GM19455 (cell line): Measurements from ENCODE around the gene CCL14.
"Not testable (repeated sequence)": the region's sequence is repeated elsewhere in the genome, so short reads cannot be mapped to it uniquely, and the experiment has no call there.

Source experiments
- ATAC-seq: cut with Tn5 transposase; IDR thresholded peaks from one replicate; pipeline ENCODE4 v1.9.1; 2021; ENCODE audit not compliant: unreplicated experiment

The CCL14 gene

GRCh38 chr17:35986643-35987042 is at the start of gene CCL14:
CCL14 (minus strand) TSS chr17:35986729; CDS start chr17:35986649, 80 bp downstream.
- ATAC-seq = no peak

DNA sequence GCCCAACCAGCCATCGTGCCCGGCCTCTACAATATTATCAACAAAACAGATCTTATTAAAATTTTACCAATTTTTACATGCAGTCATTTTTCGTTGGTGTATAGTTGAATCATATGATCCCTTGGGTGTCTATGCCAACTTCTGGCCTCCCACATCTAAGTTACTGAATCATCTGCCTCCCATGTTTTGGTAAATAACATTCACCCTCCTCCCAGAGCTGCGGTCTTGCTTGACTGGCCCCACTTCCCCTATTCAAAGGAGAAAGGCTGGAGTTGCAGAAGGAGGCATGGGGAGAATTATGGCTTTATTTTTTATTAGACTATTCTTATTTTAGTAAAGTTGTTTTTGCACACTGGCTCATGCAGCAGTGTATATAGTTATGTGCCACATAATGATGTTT is 49.7 kb upstream of the CCL14 start:
- ATAC-seq = no peak

DNA sequence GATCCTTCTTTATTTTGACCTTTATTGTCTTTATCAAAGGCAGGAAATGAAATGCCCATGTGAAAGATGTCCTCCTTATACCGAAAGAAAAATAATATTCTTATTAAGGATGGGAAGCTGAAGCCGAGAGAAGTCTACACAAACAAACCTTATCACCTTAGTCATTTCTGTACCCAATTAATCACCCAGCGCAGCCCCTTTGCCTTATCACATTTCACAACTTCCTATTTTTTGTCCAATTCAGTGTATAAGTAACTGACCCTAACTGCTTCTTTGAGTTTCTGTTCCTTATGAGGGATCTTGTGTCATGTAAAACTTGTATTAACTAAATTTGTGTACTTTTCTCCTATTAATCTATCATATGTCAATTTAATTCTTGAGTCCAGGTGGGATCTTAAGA is 47.6 kb upstream of the CCL14 start:
- ATAC-seq = no peak

DNA sequence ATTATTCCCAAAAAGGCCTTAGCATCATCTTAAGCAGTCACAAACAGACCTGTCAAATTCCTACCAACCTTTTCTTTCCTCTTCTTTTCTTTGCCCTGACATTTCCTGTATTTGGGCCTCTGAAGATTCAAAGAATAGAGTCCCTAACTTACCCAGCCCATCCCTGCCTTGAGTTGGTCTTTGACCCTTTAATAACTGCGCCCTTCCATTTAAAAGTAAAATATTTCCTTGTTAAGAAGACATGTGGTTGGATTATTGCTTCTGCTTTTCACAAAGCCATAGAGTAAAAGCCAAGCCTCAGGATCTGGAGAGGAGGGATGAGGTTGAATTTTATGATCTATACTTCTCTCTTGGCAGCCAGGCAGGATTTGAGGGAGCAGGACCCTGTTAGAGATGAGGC is 44.4 kb upstream of the CCL14 start:
- no peak for ATAC-seq

GRCh38 chr17:36027761-36028160 is 41.2 kb upstream of the CCL14 start:
- ATAC-seq = no peak

- no peak for ATAC-seq
Measured at GRCh38 chr17:36024106-36024869, 37.8 kb upstream of the CCL14 start.

- ATAC-seq = no peak
Measured at GRCh38 chr17:36019423-36019822, 32.9 kb upstream of the CCL14 start.

GRCh38 chr17:36017799-36018198 is 31.3 kb upstream of the CCL14 start, which contains the start of gene CCL23:
CCL23 (minus strand) TSS chr17:36017972; CDS start chr17:36017897, 75 bp downstream.
- ATAC-seq = no peak

GRCh38 chr17:36016555-36016954 is 30.0 kb upstream of the CCL14 start:
- no peak for ATAC-seq

- ATAC-seq = not testable (repeated sequence)
Measured at GRCh38 chr17:36015895-36016294, 29.4 kb upstream of the CCL14 start.

GRCh38 chr17:36014946-36015345 is 28.4 kb upstream of the CCL14 start:
- no peak for ATAC-seq

GRCh38 chr17:36011201-36011600 is 24.7 kb upstream of the CCL14 start:
- ATAC-seq = no peak

GRCh38 chr17:36008998-36009665 is 22.6 kb upstream of the CCL14 start:
- no peak for ATAC-seq

- ATAC-seq = no peak
Measured at GRCh38 chr17:36004594-36005108, 18.1 kb upstream of the CCL14 start.

GRCh38 chr17:36002631-36003030 is 16.1 kb upstream of the CCL14 start:
- no peak for ATAC-seq

DNA sequence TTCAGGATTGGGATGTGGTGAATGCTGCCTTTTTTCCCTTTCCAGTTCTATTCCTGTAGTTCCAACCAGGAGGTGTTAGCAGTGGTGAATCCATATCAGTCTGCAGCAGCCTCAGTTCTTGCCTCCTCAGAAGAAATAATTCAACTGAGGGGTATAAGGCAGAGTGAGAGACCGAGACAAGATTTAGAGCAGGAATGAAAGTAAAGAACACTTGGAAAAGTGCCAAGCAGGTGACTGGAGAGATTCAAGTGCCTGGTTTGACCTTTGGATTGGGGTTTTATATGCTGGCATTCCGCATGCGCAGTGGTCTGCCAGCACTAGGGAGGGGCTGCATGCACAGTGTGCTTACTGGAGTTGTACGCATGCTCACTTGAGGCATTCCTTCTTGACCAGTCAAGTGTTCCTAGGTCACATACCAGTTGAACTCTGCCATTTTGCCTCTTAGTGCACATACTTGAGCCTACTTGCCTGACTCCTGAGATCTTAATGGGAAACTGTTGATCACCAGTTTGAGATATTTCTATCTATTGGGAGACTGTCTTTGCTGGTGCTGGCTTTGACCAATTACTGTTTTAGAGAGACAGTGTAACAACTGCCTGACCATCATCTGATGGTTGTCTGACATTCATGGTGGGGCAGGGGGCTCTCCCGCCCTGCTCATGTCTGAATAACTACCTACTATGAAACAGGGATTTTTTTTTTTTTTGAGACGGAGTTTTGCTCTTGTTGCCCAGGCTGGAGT is 15.5 kb upstream of the CCL14 start:
- ATAC-seq = no peak

- ATAC-seq = no peak
Measured at GRCh38 chr17:36001110-36001771, 14.7 kb upstream of the CCL14 start, which contains the start of gene CCL15. CCL15 (minus strand) TSS chr17:36001553; CDS start chr17:36001492, 61 bp downstream.

GRCh38 chr17:36000732-36001109 is 14.2 kb upstream of the CCL14 start:
- ATAC-seq = no peak

DNA sequence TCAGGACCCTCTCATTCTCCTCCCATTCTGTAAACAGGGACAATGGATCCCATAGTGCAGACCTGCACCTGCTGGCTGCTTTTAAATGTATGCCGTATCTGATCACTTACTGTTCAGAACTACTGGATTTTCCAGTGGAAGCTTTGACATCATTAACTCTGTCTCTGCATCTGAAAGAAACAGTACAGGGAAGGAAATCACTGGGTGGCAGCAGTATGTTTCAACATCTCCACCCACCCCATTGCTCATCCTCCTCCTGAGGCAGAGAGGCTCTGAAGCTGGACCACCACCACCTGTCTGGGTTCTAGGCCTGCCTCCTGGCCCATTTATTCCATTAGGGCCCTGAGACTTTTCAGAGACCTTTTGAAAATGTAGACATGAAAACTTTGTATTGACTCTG is 12.2 kb upstream of the CCL14 start:
- no peak for ATAC-seq

DNA sequence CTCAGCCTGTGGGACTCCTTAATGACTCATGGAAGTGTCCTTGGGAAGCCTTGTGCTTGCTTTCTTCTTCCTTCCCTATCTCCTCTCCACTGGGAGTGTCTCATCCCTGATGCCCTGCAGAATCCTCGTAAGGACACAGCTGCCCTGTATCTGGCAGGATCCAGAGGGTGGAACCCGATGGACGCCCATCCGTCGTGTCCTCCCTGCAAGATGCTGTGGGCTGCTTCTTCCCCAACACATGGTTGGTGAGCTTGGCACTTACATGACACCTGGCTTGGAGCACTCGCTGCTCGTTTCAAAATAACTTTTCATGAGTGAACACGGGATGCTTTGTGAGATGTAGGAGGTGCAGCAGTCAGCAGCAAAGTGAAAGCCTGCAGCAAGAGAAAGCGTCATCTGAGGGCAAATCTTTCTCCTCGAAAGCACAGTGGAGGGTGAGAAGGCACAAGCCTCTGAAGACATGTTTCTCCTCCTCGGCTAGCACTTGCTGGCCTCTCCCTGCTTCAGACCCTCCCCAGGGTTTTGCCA is 11.6 kb upstream of the CCL14 start:
- ATAC-seq = no peak

- not testable (repeated sequence) for ATAC-seq
Measured at GRCh38 chr17:35995346-35995745, 8.8 kb upstream of the CCL14 start.
